ENCODE results near the gene CCDC192. TPM values are rescaled to one million over a fixed set of nuclear protein-coding genes. Genes with fewer than 3 reads are reported as not detected.

The CCDC192 gene
- polyA plus RNA-seq, 3 donors from 2014 or later: not detected

DNA sequence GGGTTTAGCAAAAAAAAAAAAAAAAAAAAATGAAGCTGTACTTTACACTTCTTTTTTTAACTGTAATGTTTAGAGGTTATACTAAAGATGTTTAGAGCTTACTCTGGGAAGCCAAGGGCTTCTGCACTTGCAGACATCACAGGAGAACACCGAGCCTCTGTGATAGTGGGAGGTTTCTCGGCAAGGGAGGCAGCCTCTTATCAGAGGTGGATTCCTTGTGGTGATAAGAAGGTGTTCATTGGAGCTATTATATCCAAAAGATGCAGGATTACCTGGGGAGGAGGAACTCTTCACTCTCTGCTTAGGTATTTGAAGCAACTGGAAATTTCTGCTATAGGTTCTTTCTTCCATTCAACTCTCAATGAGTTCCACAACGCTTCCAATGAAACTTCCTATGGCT is 209.2 kb downstream of the CCDC192 start:
- H3K27me3 Mint-ChIP-seq (ENCODE audit: low read depth in 3 of 3): peaks cover 0 to 5% (median 1%) of the 10 kb centered on the region in 3 donors
- H3K9me3 Mint-ChIP-seq: no peaks in the 10 kb centered on the region
- no peak for DNase-seq
- H3K36me3 Mint-ChIP-seq: no peaks in the 10 kb centered on the region
- no peak overlapping the region for H3K27ac Mint-ChIP-seq
- H3K4me1 Mint-ChIP-seq: peaks cover 9 to 15% of the 10 kb centered on the region in 2 donors
- no peak overlapping the region for H3K4me3 Mint-ChIP-seq

DNA sequence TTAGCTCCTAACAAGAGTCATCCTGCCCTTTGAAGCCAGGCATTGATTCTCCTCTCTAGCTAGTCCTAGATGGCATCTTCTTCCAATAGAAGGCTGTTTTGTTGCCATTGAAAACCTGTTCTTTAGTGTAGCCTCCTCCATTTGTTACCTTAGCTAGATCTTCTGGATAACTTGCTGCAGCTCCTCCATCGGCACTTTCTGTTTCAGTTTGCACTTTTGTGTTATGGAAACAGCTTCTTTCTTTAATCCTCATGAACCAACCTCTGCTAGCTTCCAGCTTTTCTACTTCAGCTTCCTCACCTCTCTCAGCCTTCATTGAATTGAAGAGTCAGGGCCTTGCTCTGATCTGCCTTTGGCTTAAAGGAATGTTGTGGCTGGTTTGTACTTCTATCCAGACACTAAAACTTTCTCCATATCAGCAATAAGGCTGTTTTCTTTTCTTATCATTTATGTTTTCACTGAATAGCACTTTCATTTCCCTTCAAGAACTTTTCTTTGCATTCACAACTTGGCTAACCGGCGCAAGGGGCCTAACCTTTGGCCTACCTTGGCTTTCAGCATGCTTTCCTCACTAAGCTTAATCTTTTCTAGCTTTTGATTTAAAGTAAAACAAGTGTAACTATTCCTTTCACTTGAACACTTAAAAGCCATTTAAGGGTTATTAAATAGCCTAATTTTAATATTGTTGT is 213.8 kb downstream of the CCDC192 start:
- H3K4me3 Mint-ChIP-seq: peak overlapping the region; percentile 17 to 75 (median 51)

DNA sequence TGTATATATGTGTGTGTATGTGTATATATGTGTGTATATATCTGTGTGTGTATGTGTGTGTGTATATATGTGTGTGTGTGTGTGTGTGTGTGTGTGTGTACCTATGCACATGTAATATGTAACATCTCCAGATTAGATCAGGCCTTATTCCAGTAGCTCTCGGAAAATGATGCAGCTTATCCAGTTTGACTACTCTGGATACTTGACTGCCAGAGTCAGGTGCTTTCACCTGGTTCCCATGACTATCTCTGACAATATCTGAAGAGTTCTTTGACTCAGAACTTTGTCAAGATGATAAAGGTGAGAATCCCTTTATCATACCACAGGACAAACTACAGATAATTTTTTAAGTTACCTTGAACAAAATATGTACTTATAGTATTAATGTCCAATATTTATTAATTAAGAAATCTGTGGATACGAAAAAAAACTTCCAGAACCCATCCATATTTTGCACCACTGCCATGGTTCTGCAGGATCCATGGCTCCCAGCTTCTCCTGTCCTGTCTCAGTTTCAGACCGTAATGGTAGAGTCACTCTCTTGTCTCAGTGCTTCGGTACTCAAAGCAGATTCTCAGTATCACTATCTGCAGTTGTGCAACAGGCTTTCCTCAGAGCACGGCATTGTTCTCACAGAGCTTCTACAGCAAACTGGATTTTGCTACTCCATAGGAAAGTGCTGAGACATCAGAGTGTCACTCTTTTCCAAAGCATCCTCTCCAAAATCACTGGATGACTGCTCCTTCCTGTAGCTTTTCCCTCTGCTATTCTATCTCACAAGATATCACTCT is 216.0 kb downstream of the CCDC192 start:
- Mint-ChIP-seq H3K4me1 (peaks cover 10 to 17% of the 10 kb centered on the region in 2 donors), H3K27ac (no peak overlapping the region), H3K36me3 (no peaks in the 10 kb centered on the region), H3K27me3 (ENCODE audit: low read depth in 3 of 3) (peaks cover 0 to 2% (median 1%) of the 10 kb centered on the region in 3 donors), H3K9me3 (no peaks in the 10 kb centered on the region), H3K4me3 (no peak overlapping the region)
- no peak for DNase-seq

More for the DNA sequence above, 213.8 kb downstream of the CCDC192 start:
- peaks cover 0 to 1% (median 0%) of the 10 kb centered on the region in 3 donors for H3K27me3 Mint-ChIP-seq (ENCODE audit: low read depth in 3 of 3)
- H3K27ac Mint-ChIP-seq: peak overlapping the region; percentile 18 to 87 (median 76)
- peaks cover 10 to 17% of the 10 kb centered on the region in 2 donors for H3K4me1 Mint-ChIP-seq
- no peaks in the 10 kb centered on the region for H3K36me3 Mint-ChIP-seq
- H3K9me3 Mint-ChIP-seq: no peaks in the 10 kb centered on the region
- no peak for DNase-seq

DNA sequence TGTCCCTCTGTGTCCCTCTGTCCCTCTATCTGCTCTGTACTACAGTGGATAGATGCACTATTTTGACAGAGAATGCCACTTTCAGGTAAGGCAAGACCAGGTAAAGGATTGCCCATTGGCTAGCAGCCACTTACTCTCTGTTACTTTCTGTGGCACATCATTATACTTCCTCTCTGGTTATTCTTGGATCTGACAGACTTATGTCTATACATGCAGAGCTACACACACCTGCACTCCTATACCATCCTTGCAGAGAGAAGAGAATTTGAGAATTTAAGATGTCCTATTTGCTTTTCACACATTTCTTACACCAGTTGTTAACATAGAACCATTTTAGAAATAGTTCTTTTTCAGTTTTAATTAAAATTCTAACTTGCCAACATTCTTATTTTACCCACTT is 216.6 kb downstream of the CCDC192 start:
- no peaks in the 10 kb centered on the region for H3K36me3 Mint-ChIP-seq
- peaks cover 10 to 17% of the 10 kb centered on the region in 2 donors for H3K4me1 Mint-ChIP-seq
- no peaks in the 10 kb centered on the region for H3K9me3 Mint-ChIP-seq
- no peak overlapping the region for H3K4me3 Mint-ChIP-seq
- no peak overlapping the region for H3K27ac Mint-ChIP-seq
- peaks cover 1 to 3% (median 2%) of the 10 kb centered on the region in 3 donors for H3K27me3 Mint-ChIP-seq (ENCODE audit: low read depth in 3 of 3)
- DNase-seq: no peak

DNA sequence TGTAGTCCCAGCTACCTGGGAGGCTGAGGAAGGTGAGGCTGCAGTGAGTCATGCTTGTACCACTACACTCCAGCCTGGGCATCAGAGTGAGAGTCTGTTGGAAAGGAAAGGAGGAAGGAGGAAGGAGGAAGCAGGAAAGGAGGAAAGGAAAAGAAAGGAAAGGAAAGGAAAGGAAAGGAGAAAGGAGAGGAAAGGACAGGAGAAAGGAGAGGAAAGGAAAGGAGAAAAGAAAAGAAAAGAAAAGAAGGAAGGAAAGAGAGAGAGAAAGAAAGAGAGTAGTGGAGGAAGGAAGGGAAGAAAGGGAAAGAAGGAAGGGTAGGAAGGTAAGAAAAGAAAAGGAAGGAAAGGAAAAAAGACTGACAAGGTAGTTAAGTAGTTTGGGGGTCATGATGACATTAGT is 217.7 kb downstream of the CCDC192 start:
- Mint-ChIP-seq H3K9me3 (no peaks in the 10 kb centered on the region), H3K27ac (no peak overlapping the region), H3K27me3 (ENCODE audit: low read depth in 3 of 3) (peaks cover 0 to 3% (median 2%) of the 10 kb centered on the region in 3 donors), H3K4me1 (peaks cover 10 to 17% of the 10 kb centered on the region in 2 donors), H3K36me3 (no peaks in the 10 kb centered on the region), H3K4me3 (no peak overlapping the region)
- no peak for DNase-seq

DNA sequence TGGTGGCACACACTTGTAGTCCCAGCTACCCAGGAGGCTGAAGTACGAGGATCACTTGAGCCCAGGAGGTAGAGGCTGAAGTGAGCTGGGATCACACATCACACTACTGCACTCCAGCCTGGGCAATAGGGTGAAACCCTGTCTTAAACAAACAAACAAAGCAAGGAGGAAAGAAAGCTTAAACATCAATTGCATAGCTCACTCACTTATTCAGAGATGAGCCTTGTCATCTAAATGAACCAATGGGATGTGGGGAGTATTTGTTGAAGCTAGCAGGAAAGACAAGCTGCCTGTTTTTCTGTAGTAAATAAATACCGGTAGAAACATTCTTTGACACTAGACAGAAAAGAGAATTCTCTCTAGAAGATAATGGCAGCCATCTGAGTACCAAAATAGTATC is 219.4 kb downstream of the CCDC192 start:
- H3K27ac Mint-ChIP-seq: peak overlapping the region in 1 of 6 donors; percentile 18
- no peaks in the 10 kb centered on the region for H3K36me3 Mint-ChIP-seq
- H3K9me3 Mint-ChIP-seq: no peaks in the 10 kb centered on the region
- H3K4me1 Mint-ChIP-seq: peaks cover 0 to under 1% of the 10 kb centered on the region in 2 donors
- no peak for DNase-seq
- no peak overlapping the region for H3K4me3 Mint-ChIP-seq
- peaks cover 0 to 8% (median 2%) of the 10 kb centered on the region in 3 donors for H3K27me3 Mint-ChIP-seq (ENCODE audit: low read depth in 3 of 3)

DNA sequence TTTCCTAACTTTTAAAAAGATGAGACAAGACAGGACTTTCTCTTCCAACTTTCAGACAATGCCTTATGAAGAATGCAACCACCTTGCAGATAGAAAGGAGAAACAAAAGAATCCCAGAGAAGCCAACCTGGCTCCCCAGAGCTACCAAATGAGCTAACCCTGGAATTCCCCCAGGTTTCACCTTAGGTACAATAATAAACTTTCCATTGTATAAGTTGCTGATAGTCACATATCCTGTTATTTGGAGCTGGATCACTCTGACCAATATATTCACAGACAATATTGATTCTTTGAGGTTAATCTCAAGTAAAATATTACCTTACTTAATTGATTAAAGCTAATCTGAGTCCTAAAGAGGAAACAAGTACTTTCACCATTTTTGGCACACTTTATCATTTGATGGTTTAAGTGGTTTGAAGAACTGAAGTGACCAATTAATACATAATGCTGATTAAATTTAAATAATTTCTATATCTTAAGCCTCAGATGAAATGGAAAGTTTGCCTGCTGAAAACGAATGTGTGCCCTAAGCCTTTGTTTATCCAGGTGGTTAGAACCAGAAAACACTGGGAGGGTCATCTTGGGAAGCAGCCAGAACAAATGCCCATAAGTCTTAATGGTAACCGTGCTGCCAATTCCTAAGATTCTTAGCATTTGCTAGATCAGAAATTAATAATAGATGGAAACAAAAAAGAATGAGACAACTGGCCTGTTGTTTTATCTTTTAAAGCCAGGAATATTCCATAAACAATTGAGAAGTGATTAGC is 220.8 kb downstream of the CCDC192 start:
- H3K27ac Mint-ChIP-seq: no peak overlapping the region
- no peak overlapping the region for H3K4me3 Mint-ChIP-seq
- peaks cover 0 to 8% (median 2%) of the 10 kb centered on the region in 3 donors for H3K27me3 Mint-ChIP-seq (ENCODE audit: low read depth in 3 of 3)
- DNase-seq: no peak
- no peaks in the 10 kb centered on the region for H3K4me1 Mint-ChIP-seq
- no peaks in the 10 kb centered on the region for H3K36me3 Mint-ChIP-seq
- no peaks in the 10 kb centered on the region for H3K9me3 Mint-ChIP-seq

DNA sequence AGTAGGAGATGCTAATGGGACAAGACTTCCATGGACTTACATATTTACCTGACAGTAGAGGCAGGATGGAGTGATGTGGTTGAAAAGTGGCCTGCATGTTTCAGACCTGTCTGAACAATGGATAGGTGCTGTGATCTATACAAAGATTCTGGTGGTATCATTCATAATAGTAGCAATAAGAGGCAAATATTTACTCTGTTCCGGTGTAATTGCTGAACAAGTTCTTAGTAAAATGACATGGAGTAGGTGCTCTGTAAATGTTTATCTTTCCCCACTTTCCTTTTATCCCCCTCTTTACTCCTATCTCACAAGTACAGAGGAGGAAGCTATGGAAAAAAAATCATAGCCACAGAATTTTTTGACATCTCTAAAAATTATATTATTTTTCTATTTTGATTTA is 221.4 kb downstream of the CCDC192 start:
- Mint-ChIP-seq H3K4me3 (no peak overlapping the region), H3K27ac (no peak overlapping the region), H3K4me1 (no peaks in the 10 kb centered on the region), H3K9me3 (no peaks in the 10 kb centered on the region), H3K27me3 (ENCODE audit: low read depth in 3 of 3) (peaks cover 0 to 8% (median 2%) of the 10 kb centered on the region in 3 donors), H3K36me3 (no peaks in the 10 kb centered on the region)
- DNase-seq: no peak

DNA sequence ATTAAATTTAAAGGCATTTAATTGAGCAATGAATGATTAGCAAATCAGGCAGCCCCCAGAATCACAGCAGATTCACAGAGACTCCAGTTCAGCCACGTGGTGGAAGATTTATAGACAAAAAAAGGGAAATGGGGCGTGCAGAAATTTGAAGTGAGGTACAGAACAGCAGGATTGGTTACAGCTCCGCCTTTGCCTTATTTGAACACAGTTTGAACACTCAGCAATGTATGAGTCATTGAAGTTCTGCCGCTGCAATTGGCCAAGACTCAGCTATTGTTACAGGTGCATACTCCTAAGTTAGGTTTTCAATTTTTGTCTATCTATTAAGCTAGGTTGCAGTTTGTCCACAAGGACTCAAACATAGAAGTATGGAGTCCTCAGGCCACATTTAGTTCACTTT is 222.7 kb downstream of the CCDC192 start:
- Mint-ChIP-seq H3K4me1 (no peaks in the 10 kb centered on the region), H3K4me3 (no peak overlapping the region), H3K36me3 (no peaks in the 10 kb centered on the region), H3K27me3 (ENCODE audit: low read depth in 3 of 3) (peaks cover 0 to 8% (median 2%) of the 10 kb centered on the region in 3 donors), H3K9me3 (no peaks in the 10 kb centered on the region), H3K27ac (no peak overlapping the region)
- DNase-seq: no peak

DNA sequence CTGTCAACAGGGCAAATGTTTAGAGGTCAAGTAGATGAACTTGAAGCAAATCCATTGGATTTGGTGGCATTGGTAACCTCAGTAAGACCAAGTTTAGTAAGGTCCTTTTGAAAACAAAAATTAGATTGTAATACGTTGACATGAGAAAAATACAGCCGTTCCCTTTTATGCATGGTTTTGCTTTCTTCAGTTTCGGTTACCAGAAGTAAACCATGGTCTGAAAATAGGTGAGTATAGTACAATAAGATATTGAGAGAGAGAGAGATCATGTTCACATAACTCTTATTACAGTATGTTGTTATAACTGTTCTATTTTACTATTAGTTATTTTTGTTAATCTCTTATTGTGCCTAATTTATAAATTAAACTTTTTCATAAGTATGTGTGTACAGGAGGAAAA is 223.8 kb downstream of the CCDC192 start:
- no peak for DNase-seq
- peaks cover 0 to 8% (median 2%) of the 10 kb centered on the region in 3 donors for H3K27me3 Mint-ChIP-seq (ENCODE audit: low read depth in 3 of 3)
- no peak overlapping the region for H3K4me3 Mint-ChIP-seq
- H3K9me3 Mint-ChIP-seq: no peaks in the 10 kb centered on the region
- no peaks in the 10 kb centered on the region for H3K36me3 Mint-ChIP-seq
- no peak overlapping the region for H3K27ac Mint-ChIP-seq
- H3K4me1 Mint-ChIP-seq: no peaks in the 10 kb centered on the region

DNA sequence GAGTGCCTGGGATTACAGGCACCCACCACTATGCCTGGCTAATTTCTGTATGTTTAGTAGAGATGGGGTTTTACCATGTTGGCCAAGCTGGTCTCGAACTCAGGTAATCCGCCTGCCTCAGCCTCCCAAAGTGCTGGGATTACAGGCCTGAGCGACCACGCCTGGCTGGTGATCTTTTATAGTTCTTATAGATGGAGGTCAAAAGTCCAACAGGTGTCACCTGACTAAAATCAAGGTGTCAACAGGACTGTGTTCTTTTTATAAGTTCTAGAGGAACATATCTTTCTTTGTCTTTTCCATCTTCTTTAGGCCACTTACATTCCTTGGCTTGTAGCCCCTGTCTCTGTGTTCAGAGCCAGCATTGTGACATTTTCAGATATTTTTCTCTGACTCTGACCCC is 224.9 kb downstream of the CCDC192 start:
- no peaks in the 10 kb centered on the region for H3K9me3 Mint-ChIP-seq

DNA sequence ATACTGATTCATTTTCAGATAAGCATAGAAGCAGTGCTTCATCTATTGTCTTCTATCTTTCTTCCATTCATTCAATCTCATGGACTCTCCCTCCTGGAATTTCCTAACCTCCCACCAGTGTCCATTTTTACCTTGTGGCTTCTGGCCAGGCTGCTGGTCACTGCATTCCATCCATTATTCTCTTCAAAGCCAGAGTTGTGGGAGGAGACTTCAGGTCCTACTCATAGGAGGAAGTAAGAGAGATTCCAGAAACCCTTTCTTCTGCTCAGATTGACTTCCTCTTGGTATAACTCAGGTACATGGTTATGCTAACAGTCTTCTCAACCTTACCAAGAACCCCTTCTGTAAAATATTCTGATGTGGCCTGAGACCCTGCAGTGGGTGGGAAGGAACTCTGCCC is 227.1 kb downstream of the CCDC192 start:
- H3K27me3 Mint-ChIP-seq (ENCODE audit: low read depth in 3 of 3): peaks cover 0 to 5% (median 0%) of the 10 kb centered on the region in 3 donors
- no peak for DNase-seq
- no peaks in the 10 kb centered on the region for H3K36me3 Mint-ChIP-seq
- H3K4me3 Mint-ChIP-seq: no peak overlapping the region
- H3K4me1 Mint-ChIP-seq: peaks cover 0 to under 1% of the 10 kb centered on the region in 2 donors
- no peaks in the 10 kb centered on the region for H3K9me3 Mint-ChIP-seq
- H3K27ac Mint-ChIP-seq: no peak overlapping the region

More for the DNA sequence above, 224.9 kb downstream of the CCDC192 start:
- H3K27me3 Mint-ChIP-seq (ENCODE audit: low read depth in 3 of 3): peaks cover 0 to 8% (median 2%) of the 10 kb centered on the region in 3 donors
- no peak overlapping the region for H3K4me3 Mint-ChIP-seq
- H3K27ac Mint-ChIP-seq: no peak overlapping the region
- no peaks in the 10 kb centered on the region for H3K36me3 Mint-ChIP-seq
- DNase-seq: no peak
- H3K4me1 Mint-ChIP-seq: no peaks in the 10 kb centered on the region

DNA sequence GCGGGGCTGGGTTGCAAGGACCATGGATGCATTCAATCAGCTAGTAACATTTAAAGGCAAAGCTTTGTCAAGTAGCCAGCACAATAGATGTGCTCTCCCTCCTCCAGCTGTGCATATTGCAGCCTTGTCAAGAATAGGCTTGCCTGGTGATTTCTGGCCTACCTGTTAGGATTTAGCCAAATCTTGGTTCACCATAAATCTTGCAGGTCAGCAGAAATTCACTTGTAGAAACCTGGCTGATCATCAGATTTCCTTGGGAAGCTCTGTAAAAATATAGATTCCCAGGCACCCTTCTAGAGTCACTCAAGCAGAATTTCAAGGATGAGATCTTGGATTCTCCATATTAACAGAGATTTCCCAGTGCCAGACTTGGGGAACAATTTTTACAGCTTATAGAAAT is 228.2 kb downstream of the CCDC192 start:
- no peak for DNase-seq
- H3K9me3 Mint-ChIP-seq: no peaks in the 10 kb centered on the region
- no peak overlapping the region for H3K4me3 Mint-ChIP-seq
- H3K27ac Mint-ChIP-seq: no peak overlapping the region
- H3K4me1 Mint-ChIP-seq: peaks cover 4 to 7% of the 10 kb centered on the region in 2 donors
- H3K27me3 Mint-ChIP-seq (ENCODE audit: low read depth in 3 of 3): peaks cover 0 to 2% (median 2%) of the 10 kb centered on the region in 3 donors
- no peaks in the 10 kb centered on the region for H3K36me3 Mint-ChIP-seq

DNA sequence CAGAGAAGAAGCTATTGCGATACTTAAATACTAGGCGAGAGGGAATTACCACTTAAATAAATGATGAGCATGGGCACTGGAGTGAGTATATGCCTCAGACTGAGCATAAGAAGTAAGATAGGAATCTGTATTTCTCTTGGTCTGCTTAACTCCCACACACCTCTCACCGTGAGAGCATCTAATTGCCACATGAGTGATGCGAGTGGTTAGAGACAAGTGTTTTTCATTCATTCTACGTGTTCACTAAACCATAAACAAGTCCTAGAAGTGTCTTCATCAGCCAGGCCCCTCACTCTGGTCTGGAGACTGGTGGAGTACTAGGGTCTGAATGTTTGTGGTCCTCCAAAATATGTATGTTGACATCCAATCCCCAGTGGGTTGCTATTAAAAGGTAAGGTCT is 230.2 kb downstream of the CCDC192 start:
- no peak overlapping the region for H3K4me3 Mint-ChIP-seq
- no peak overlapping the region for H3K27ac Mint-ChIP-seq
- DNase-seq: no peak
- H3K36me3 Mint-ChIP-seq: no peaks in the 10 kb centered on the region
- H3K27me3 Mint-ChIP-seq (ENCODE audit: low read depth in 3 of 3): peaks cover 0 to 2% (median 0%) of the 10 kb centered on the region in 3 donors
- no peaks in the 10 kb centered on the region for H3K9me3 Mint-ChIP-seq
- peaks cover 13 to 16% of the 10 kb centered on the region in 2 donors for H3K4me1 Mint-ChIP-seq

Measured in immature natural killer cell (primary cell).